Measurements from ENCODE around the gene NCSTN.
A peak's percentile ranks its signal among the peaks of the same experiment; 100 is the strongest.

NCSTN gene

GRCh38 chr1:160325252-160325651, 17.9 kb upstream of the NCSTN start:
- peaks cover 47 to 86% of the 10 kb centered on the region in 2 donors for H3K36me3 ChIP-seq (ENCODE audit: control insufficient read depth in 1 of 2, insufficient read depth in 2 of 2, low read length in 2 of 2)
- no peak overlapping the region for H3K4me3 ChIP-seq (ENCODE audit: low read depth in 1 of 2, low read length in 2 of 2)
- H3K9me3 ChIP-seq (ENCODE audit: control insufficient read depth in 1 of 2, low read length in 2 of 2) = no peaks in the 10 kb centered on the region
- H3K27ac ChIP-seq (ENCODE audit: low read depth, low read length) = no peak overlapping the region
- H3K9ac ChIP-seq (ENCODE audit: low read depth in 1 of 2, low read length in 2 of 2) = no peak overlapping the region
- no peaks in the 10 kb centered on the region for H3K27me3 ChIP-seq (ENCODE audit: control insufficient read depth in 1 of 2, insufficient read depth in 2 of 2, low read length in 2 of 2)
- H3K4me1 ChIP-seq (ENCODE audit: control insufficient read depth in 1 of 2, insufficient read depth in 2 of 2, low read length in 2 of 2) = no peaks in the 10 kb centered on the region

GRCh38 chr1:160326418-160326817, 16.8 kb upstream of the NCSTN start:
- no peak overlapping the region for H3K27ac ChIP-seq (ENCODE audit: low read depth, low read length)
- no peaks in the 10 kb centered on the region for H3K9me3 ChIP-seq (ENCODE audit: control insufficient read depth in 1 of 2, low read length in 2 of 2)
- H3K9ac ChIP-seq (ENCODE audit: low read depth in 1 of 2, low read length in 2 of 2) = no peak overlapping the region
- no peak overlapping the region for H3K4me3 ChIP-seq (ENCODE audit: low read depth in 1 of 2, low read length in 2 of 2)
- H3K4me1 ChIP-seq (ENCODE audit: control insufficient read depth in 1 of 2, insufficient read depth in 2 of 2, low read length in 2 of 2) = no peaks in the 10 kb centered on the region
- peaks cover 51 to 91% of the 10 kb centered on the region in 2 donors for H3K36me3 ChIP-seq (ENCODE audit: control insufficient read depth in 1 of 2, insufficient read depth in 2 of 2, low read length in 2 of 2)
- H3K27me3 ChIP-seq (ENCODE audit: control insufficient read depth in 1 of 2, insufficient read depth in 2 of 2, low read length in 2 of 2) = no peaks in the 10 kb centered on the region

DNA sequence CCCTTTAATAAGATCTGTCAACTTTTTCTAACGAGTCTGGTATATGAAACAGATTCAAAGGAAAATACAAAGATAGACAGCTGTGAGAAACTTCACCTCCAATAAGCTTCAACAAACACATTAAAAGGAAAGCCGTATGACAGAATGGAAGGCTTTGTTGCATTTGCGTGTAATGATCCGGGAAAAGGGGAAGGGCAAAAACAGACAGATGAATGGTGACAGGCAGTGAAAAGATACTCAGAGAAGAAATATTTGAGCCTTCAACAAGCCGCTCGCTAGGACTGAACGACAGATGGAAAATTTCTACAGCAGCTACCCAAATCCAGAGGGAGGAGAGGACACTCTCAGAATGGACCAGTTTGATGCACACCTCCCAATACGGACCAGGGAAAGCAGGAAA, 15.0 kb upstream of the NCSTN start:
- Histone ChIP-seq H3K27ac (ENCODE audit: low read depth, low read length) (no peak overlapping the region), H3K36me3 (ENCODE audit: control insufficient read depth in 1 of 2, insufficient read depth in 2 of 2, low read length in 2 of 2) (peaks cover 64 to 90% of the 10 kb centered on the region in 2 donors), H3K4me3 (ENCODE audit: low read depth in 1 of 2, low read length in 2 of 2) (no peak overlapping the region), H3K27me3 (ENCODE audit: control insufficient read depth in 1 of 2, insufficient read depth in 2 of 2, low read length in 2 of 2) (no peaks in the 10 kb centered on the region), H3K9me3 (ENCODE audit: control insufficient read depth in 1 of 2, low read length in 2 of 2) (no peaks in the 10 kb centered on the region), H3K9ac (ENCODE audit: low read depth in 1 of 2, low read length in 2 of 2) (no peak overlapping the region), H3K4me1 (ENCODE audit: control insufficient read depth in 1 of 2, insufficient read depth in 2 of 2, low read length in 2 of 2) (no peaks in the 10 kb centered on the region)

DNA sequence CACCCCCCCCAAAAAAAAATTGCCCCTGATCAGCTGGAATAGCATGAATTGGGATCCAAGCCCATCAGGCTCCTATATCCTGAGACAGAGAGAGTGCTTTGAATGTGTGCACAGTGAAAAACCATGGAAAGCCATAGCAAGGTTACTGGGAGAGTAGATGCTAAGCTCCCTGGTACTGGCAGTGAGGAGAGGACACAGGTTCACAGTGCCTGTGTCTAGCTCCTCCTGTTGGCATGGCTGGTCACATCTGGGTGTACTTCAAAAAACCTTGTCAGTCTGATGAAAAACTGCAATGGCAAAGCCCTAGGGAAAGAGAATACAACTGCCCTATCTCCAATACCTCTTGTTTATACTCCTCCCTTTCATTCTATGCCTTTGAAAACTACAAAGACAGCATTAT, 13.1 kb upstream of the NCSTN start:
- Histone ChIP-seq H3K4me3 (ENCODE audit: low read depth in 1 of 2, low read length in 2 of 2) (no peak overlapping the region), H3K36me3 (ENCODE audit: control insufficient read depth in 1 of 2, insufficient read depth in 2 of 2, low read length in 2 of 2) (peaks cover 70 to 96% of the 10 kb centered on the region in 2 donors), H3K4me1 (ENCODE audit: control insufficient read depth in 1 of 2, insufficient read depth in 2 of 2, low read length in 2 of 2) (no peaks in the 10 kb centered on the region), H3K9ac (ENCODE audit: low read depth in 1 of 2, low read length in 2 of 2) (no peak overlapping the region), H3K9me3 (ENCODE audit: control insufficient read depth in 1 of 2, low read length in 2 of 2) (no peaks in the 10 kb centered on the region), H3K27ac (ENCODE audit: low read depth, low read length) (no peak overlapping the region), H3K27me3 (ENCODE audit: control insufficient read depth in 1 of 2, insufficient read depth in 2 of 2, low read length in 2 of 2) (no peaks in the 10 kb centered on the region)

- Histone ChIP-seq H3K27ac (ENCODE audit: low read depth, low read length) (no peak overlapping the region), H3K27me3 (ENCODE audit: control insufficient read depth in 1 of 2, insufficient read depth in 2 of 2, low read length in 2 of 2) (no peaks in the 10 kb centered on the region), H3K36me3 (ENCODE audit: control insufficient read depth in 1 of 2, insufficient read depth in 2 of 2, low read length in 2 of 2) (peaks cover 57 to 90% of the 10 kb centered on the region in 2 donors), H3K9me3 (ENCODE audit: control insufficient read depth in 1 of 2, low read length in 2 of 2) (no peaks in the 10 kb centered on the region), H3K9ac (ENCODE audit: low read depth in 1 of 2, low read length in 2 of 2) (no peak overlapping the region), H3K4me3 (ENCODE audit: low read depth in 1 of 2, low read length in 2 of 2) (no peak overlapping the region), H3K4me1 (ENCODE audit: control insufficient read depth in 1 of 2, insufficient read depth in 2 of 2, low read length in 2 of 2) (no peaks in the 10 kb centered on the region)
Measured at GRCh38 chr1:160332516-160332915, 10.7 kb upstream of the NCSTN start.

GRCh38 chr1:160338580-160338979, 4.6 kb upstream of the NCSTN start:
- peaks cover 17 to 18% of the 10 kb centered on the region in 2 donors for H3K4me1 ChIP-seq (ENCODE audit: control insufficient read depth in 1 of 2, insufficient read depth in 2 of 2, low read length in 2 of 2)

DNA sequence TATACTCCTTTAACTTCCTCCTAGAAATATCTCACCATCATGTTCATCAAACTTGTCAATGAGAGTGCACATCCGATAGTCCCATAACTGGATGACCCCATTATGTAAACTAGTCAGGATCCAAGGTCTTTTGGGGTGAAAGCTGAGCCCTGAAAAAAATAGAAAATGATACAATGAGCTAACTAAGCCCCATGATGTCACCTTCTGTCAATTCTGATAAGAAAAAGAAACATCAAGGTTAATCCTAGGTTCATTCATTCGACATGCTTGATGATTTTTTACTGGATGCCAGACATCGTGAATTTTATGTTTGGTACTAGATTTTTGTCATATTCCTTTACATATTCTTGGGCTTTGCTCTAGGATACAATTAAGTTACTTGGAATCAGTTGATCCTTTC, 3.0 kb upstream of the NCSTN start:
- Histone ChIP-seq H3K36me3 (ENCODE audit: control insufficient read depth in 1 of 2, insufficient read depth in 2 of 2, low read length in 2 of 2) (peaks cover 20 to 45% of the 10 kb centered on the region in 2 donors), H3K27ac (ENCODE audit: low read depth, low read length) (no peak overlapping the region)

More at GRCh38 chr1:160338580-160338979, 4.6 kb upstream of the NCSTN start:
- Histone ChIP-seq H3K9me3 (ENCODE audit: control insufficient read depth in 1 of 2, low read length in 2 of 2) (no peaks in the 10 kb centered on the region), H3K27me3 (ENCODE audit: control insufficient read depth in 1 of 2, insufficient read depth in 2 of 2, low read length in 2 of 2) (no peaks in the 10 kb centered on the region), H3K4me3 (ENCODE audit: low read depth in 1 of 2, low read length in 2 of 2) (no peak overlapping the region), H3K36me3 (ENCODE audit: control insufficient read depth in 1 of 2, insufficient read depth in 2 of 2, low read length in 2 of 2) (peaks cover 33 to 56% of the 10 kb centered on the region in 2 donors), H3K9ac (ENCODE audit: low read depth in 1 of 2, low read length in 2 of 2) (no peak overlapping the region), H3K27ac (ENCODE audit: low read depth, low read length) (no peak overlapping the region)

GRCh38 chr1:160340866-160341265, 2.3 kb upstream of the NCSTN start:
- H3K27ac ChIP-seq (ENCODE audit: low read depth, low read length) = no peak overlapping the region
- H3K9ac ChIP-seq (ENCODE audit: low read depth in 1 of 2, low read length in 2 of 2) = no peak overlapping the region
- H3K9me3 ChIP-seq (ENCODE audit: control insufficient read depth in 1 of 2, low read length in 2 of 2) = no peaks in the 10 kb centered on the region
- peak overlapping the region in 1 of 2 donors; percentile 94 for H3K4me3 ChIP-seq (ENCODE audit: low read depth in 1 of 2, low read length in 2 of 2)
- H3K4me1 ChIP-seq (ENCODE audit: control insufficient read depth in 1 of 2, insufficient read depth in 2 of 2, low read length in 2 of 2) = peaks cover 28 to 35% of the 10 kb centered on the region in 2 donors
- no peaks in the 10 kb centered on the region for H3K27me3 ChIP-seq (ENCODE audit: control insufficient read depth in 1 of 2, insufficient read depth in 2 of 2, low read length in 2 of 2)
- peaks cover 20 to 45% of the 10 kb centered on the region in 2 donors for H3K36me3 ChIP-seq (ENCODE audit: control insufficient read depth in 1 of 2, insufficient read depth in 2 of 2, low read length in 2 of 2)

More for the DNA sequence above, 3.0 kb upstream of the NCSTN start:
- no peaks in the 10 kb centered on the region for H3K9me3 ChIP-seq (ENCODE audit: control insufficient read depth in 1 of 2, low read length in 2 of 2)
- no peak overlapping the region for H3K4me3 ChIP-seq (ENCODE audit: low read depth in 1 of 2, low read length in 2 of 2)
- no peaks in the 10 kb centered on the region for H3K27me3 ChIP-seq (ENCODE audit: control insufficient read depth in 1 of 2, insufficient read depth in 2 of 2, low read length in 2 of 2)
- H3K9ac ChIP-seq (ENCODE audit: low read depth in 1 of 2, low read length in 2 of 2) = no peak overlapping the region
- peaks cover 27 to 30% of the 10 kb centered on the region in 2 donors for H3K4me1 ChIP-seq (ENCODE audit: control insufficient read depth in 1 of 2, insufficient read depth in 2 of 2, low read length in 2 of 2)

DNA sequence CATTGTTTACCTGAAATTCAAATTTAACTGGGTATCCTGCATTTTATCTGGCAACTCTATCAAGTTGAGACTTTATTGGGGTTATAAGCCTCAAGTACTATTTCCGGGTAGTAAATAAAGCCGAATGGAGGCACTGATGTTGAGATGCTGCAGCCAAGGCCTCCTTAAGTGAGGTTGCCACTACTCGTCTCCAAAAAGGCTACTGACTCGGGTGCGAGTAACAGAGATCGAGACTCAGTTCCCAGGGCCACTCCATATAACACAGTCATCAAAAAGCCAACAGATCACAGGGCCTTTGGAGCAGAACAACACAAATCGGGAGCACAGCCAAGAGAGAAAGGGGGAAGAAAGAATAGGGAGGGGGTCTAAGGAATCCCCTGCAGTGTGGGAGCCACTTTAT, 657 bp upstream of the NCSTN start:
- Histone ChIP-seq H3K9ac (ENCODE audit: low read depth in 1 of 2, low read length in 2 of 2) (peak overlapping the region; percentile 97 to 98), H3K27me3 (ENCODE audit: control insufficient read depth in 1 of 2, insufficient read depth in 2 of 2, low read length in 2 of 2) (no peaks in the 10 kb centered on the region), H3K9me3 (ENCODE audit: control insufficient read depth in 1 of 2, low read length in 2 of 2) (no peaks in the 10 kb centered on the region), H3K4me3 (ENCODE audit: low read depth in 1 of 2, low read length in 2 of 2) (peak overlapping the region; percentile 94 to 99), H3K4me1 (ENCODE audit: control insufficient read depth in 1 of 2, insufficient read depth in 2 of 2, low read length in 2 of 2) (peaks cover 35 to 38% of the 10 kb centered on the region in 2 donors), H3K27ac (ENCODE audit: low read depth, low read length) (peak overlapping the region; percentile 78), H3K36me3 (ENCODE audit: control insufficient read depth in 1 of 2, insufficient read depth in 2 of 2, low read length in 2 of 2) (peaks cover 20 to 35% of the 10 kb centered on the region in 2 donors)

DNA sequence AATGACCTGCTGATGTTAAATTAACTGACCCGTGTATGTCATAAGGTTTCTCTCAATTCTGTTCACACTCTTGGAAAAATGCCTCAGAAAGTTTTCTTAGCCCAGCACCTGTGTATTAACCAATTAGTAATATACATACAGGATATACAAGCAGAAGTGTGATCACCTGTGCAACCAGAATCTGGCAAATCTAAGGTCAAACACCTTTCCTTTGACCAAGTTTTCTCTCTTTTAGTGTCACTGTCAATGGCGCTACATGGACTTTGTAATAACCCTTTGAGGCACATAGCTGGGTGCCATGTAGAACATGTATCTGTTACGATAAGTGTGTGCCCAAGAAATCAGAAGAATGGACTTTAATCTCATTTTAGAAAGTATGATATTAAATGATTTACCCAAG, 1.1 kb downstream of the NCSTN start:
- Histone ChIP-seq H3K27me3 (ENCODE audit: control insufficient read depth in 1 of 2, insufficient read depth in 2 of 2, low read length in 2 of 2) (no peaks in the 10 kb centered on the region), H3K9me3 (ENCODE audit: control insufficient read depth in 1 of 2, low read length in 2 of 2) (no peaks in the 10 kb centered on the region), H3K4me3 (ENCODE audit: low read depth in 1 of 2, low read length in 2 of 2) (peak overlapping the region; percentile 94 to 99), H3K27ac (ENCODE audit: low read depth, low read length) (peak overlapping the region; percentile 78), H3K9ac (ENCODE audit: low read depth in 1 of 2, low read length in 2 of 2) (peak overlapping the region; percentile 97 to 98), H3K4me1 (ENCODE audit: control insufficient read depth in 1 of 2, insufficient read depth in 2 of 2, low read length in 2 of 2) (peaks cover 35 to 38% of the 10 kb centered on the region in 2 donors), H3K36me3 (ENCODE audit: control insufficient read depth in 1 of 2, insufficient read depth in 2 of 2, low read length in 2 of 2) (peaks cover 16 to 36% of the 10 kb centered on the region in 2 donors)

GRCh38 chr1:160344936-160345335, 1.8 kb downstream of the NCSTN start:
- Histone ChIP-seq H3K9me3 (ENCODE audit: control insufficient read depth in 1 of 2, low read length in 2 of 2) (no peaks in the 10 kb centered on the region), H3K4me1 (ENCODE audit: control insufficient read depth in 1 of 2, insufficient read depth in 2 of 2, low read length in 2 of 2) (peaks cover 35 to 38% of the 10 kb centered on the region in 2 donors), H3K4me3 (ENCODE audit: low read depth in 1 of 2, low read length in 2 of 2) (peak overlapping the region; percentile 94 to 99), H3K27me3 (ENCODE audit: control insufficient read depth in 1 of 2, insufficient read depth in 2 of 2, low read length in 2 of 2) (no peaks in the 10 kb centered on the region), H3K36me3 (ENCODE audit: control insufficient read depth in 1 of 2, insufficient read depth in 2 of 2, low read length in 2 of 2) (peaks cover 17 to 36% of the 10 kb centered on the region in 2 donors), H3K27ac (ENCODE audit: low read depth, low read length) (no peak overlapping the region), H3K9ac (ENCODE audit: low read depth in 1 of 2, low read length in 2 of 2) (peak overlapping the region in 1 of 2 donors; percentile 12)
